DOHH2 (cell line): ENCODE measurements around the gene ZNF48.

Source experiments
- H3F3A ChIP-seq: fragments of 200-600 bp; sonication (generic), shearing (Covaris generic); 2 replicates; pipeline ENCODE4 v1.6.0; 2016; ENCODE audit warnings: antibody characterized with exemption, mild to moderate bottlenecking; ENCODE audit not compliant: control insufficient read depth, insufficient read depth
- H3K27ac ChIP-seq: fragments of 200-600 bp; sonication (generic); 2 replicates; pipeline ENCODE4 v1.5.1; 2014; ENCODE audit warnings: low read depth, mild to moderate bottlenecking, low read length, moderate library complexity
- H3K27me3 ChIP-seq: fragments of 200-600 bp; sonication (generic); 2 replicates; pipeline ENCODE4 v1.6.1; 2014; ENCODE audit warnings: mild to moderate bottlenecking, low read length, mixed read lengths; ENCODE audit not compliant: control insufficient read depth
- H3K36me3 ChIP-seq: fragments of 200-600 bp; sonication (generic); 2 replicates; pipeline ENCODE4 v1.6.1; 2014; ENCODE audit warnings: mild to moderate bottlenecking, low read length, moderate library complexity, mixed read lengths; ENCODE audit not compliant: control insufficient read depth
- H3K4me1 ChIP-seq: fragments of 200-600 bp; sonication (generic); 2 replicates; pipeline ENCODE4 v1.6.1; 2014; ENCODE audit warnings: mild to moderate bottlenecking, low read length, mixed read lengths; ENCODE audit not compliant: control insufficient read depth
- H3K4me2 ChIP-seq: fragments of 200-600 bp; sonication (generic); 2 replicates; pipeline ENCODE4 v1.6.0; 2014; ENCODE audit warnings: mild to moderate bottlenecking, low read length, moderate library complexity
- H3K4me3 ChIP-seq: fragments of 200-600 bp; sonication (generic); 2 replicates; pipeline ENCODE4 v1.5.1; 2014; ENCODE audit warnings: mild to moderate bottlenecking, low read length, mixed read lengths
- H3K79me2 ChIP-seq: fragments of 200-600 bp; sonication (generic); 2 replicates; pipeline ENCODE4 v1.6.1; 2014; ENCODE audit warnings: mild to moderate bottlenecking, low read length, mixed read lengths; ENCODE audit not compliant: control insufficient read depth
- H3K9me2 ChIP-seq: fragments of 200-600 bp; sonication (generic); replicated peaks from 2 replicates; pipeline ENCODE4 v1.6.1; 2014; ENCODE audit warnings: mild to moderate bottlenecking, low read length, mixed read lengths; ENCODE audit not compliant: control insufficient read depth
- H3K9me3 ChIP-seq: fragments of 200-600 bp; sonication (generic); 2 replicates; pipeline ENCODE4 v1.6.1; 2014; ENCODE audit warnings: antibody characterized with exemption, low read length, mixed read lengths; ENCODE audit not compliant: control insufficient read depth, insufficient read depth
- H4K20me1 ChIP-seq: fragments of 200-600 bp; sonication (generic); 2 replicates; pipeline ENCODE4 v1.6.0; 2014; ENCODE audit warnings: low read depth, mild to moderate bottlenecking, antibody characterized with exemption, low read length, moderate library complexity; ENCODE audit not compliant: control insufficient read depth, insufficient read depth
- EZH2phosphoT487 ChIP-seq: fragments of 200-600 bp; sonication (generic); IDR thresholded peaks from 2 replicates; pipeline ENCODE4 v1.6.1; 2017; ENCODE audit warnings: borderline replicate concordance, mild to moderate bottlenecking, antibody characterized with exemption, low read length, moderate library complexity, mixed read lengths
- TF ChIP-seq, protein P1 (sequence below): fragments of 200-600 bp; sonication (generic); IDR thresholded peaks from one replicate; pipeline ENCODE4 v1.5.1; 2014; ENCODE audit warnings: antibody characterized with exemption, mild to moderate bottlenecking, low read depth, low read length; ENCODE audit not compliant: poor library complexity, severe bottlenecking

ZNF48 gene

GRCh38 chr16:30417529-30418349 is 22.5 kb downstream of the ZNF48 start:
- Histone ChIP-seq H3K4me2 (peak overlapping the region; percentile 66), H3K79me2 (peaks cover 24% of the 10 kb centered on the region), H3K27ac (peak overlapping the region; percentile 29), H3K27me3 (no peaks in the 10 kb centered on the region), H4K20me1 (no peaks in the 10 kb centered on the region), H3K36me3 (peaks cover 54% of the 10 kb centered on the region), H3F3A (peaks cover 36% of the 10 kb centered on the region), H3K9me3 (no peaks in the 10 kb centered on the region), H3K4me3 (peak overlapping the region; percentile 73), H3K9me2 (no peaks in the 10 kb centered on the region), H3K4me1 (peaks cover 17% of the 10 kb centered on the region)
- TF ChIP-seq EZH2phosphoT487 = no peak
- TF ChIP-seq, protein P1, sequence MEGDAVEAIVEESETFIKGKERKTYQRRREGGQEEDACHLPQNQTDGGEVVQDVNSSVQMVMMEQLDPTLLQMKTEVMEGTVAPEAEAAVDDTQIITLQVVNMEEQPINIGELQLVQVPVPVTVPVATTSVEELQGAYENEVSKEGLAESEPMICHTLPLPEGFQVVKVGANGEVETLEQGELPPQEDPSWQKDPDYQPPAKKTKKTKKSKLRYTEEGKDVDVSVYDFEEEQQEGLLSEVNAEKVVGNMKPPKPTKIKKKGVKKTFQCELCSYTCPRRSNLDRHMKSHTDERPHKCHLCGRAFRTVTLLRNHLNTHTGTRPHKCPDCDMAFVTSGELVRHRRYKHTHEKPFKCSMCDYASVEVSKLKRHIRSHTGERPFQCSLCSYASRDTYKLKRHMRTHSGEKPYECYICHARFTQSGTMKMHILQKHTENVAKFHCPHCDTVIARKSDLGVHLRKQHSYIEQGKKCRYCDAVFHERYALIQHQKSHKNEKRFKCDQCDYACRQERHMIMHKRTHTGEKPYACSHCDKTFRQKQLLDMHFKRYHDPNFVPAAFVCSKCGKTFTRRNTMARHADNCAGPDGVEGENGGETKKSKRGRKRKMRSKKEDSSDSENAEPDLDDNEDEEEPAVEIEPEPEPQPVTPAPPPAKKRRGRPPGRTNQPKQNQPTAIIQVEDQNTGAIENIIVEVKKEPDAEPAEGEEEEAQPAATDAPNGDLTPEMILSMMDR = no peak

DNA sequence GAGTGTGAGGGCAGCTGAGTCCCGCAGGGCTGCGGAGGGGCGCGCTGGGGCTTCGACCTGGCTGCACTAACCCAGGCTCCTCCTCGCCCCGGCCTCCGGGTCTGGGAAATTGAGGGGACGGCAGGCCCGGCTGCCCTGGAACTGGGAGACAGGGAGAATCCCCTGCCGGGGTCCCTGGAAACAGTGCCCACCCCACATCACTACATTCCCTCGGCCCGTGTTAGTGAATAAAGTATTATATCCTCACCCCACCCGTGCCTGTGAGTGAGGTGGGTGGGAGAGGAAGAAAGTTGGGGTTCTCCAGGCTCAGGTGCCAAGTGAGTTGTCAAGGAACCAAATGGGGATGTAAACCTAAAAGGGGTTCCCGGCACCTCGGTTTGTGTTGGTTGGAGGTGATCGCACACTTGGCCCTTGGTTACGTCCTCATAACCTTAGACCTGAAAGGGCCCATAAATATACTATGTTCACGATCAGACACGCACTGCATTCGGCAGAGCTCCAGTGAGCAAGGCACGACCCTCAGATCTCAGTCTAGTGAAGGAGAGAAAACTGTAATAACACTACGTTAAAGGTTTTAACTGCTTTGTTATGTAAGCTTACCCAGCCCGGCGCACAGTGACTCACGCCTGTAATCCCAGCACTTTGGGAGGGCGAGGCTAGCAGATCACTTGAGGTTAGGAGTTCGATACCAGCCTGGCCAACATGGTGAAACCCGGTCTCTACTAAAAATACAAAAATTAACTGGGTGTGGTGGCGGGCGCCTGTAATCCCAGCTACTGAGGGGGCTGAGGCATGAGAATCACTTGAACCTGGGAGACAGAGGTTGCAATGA is 23.3 kb downstream of the ZNF48 start:
- Histone ChIP-seq H3K79me2 (peaks cover 28% of the 10 kb centered on the region), H3K27ac (peak overlapping the region; percentile 29), H3K9me3 (no peaks in the 10 kb centered on the region), H3K36me3 (peaks cover 51% of the 10 kb centered on the region), H3K4me2 (peak overlapping the region; percentile 66), H3F3A (peaks cover 31% of the 10 kb centered on the region), H3K4me1 (peaks cover 17% of the 10 kb centered on the region), H3K9me2 (no peaks in the 10 kb centered on the region), H3K4me3 (peak overlapping the region; percentile 73), H4K20me1 (no peaks in the 10 kb centered on the region), H3K27me3 (no peaks in the 10 kb centered on the region)
- TF ChIP-seq EZH2phosphoT487 = no peak
- TF ChIP-seq, protein P1 = no peak

DNA sequence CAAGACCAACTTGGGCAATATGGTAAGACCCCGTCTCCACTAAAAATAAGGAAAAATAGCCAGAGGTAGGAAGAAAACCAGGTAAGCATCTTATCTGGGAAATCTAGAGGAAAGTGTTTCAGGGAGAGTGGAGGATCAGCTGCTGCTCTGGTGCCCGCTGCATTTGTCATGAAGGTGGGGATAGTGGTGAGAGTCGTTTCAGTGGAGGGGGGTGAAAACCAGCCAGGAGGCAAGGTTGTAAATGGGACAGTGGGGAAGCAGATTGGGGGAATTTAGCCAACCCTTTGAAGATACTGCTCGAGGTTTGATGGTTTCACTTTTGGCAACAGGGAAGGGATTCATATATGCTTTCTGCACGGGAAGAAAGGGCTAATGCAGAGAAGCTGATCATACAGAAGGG is 25.8 kb downstream of the ZNF48 start:
- peaks cover 65% of the 10 kb centered on the region for H3K36me3 ChIP-seq

More for the DNA sequence above, 25.8 kb downstream of the ZNF48 start:
- H3K4me2 ChIP-seq = no peak overlapping the region
- peaks cover 17% of the 10 kb centered on the region for H3K4me1 ChIP-seq
- TF ChIP-seq, protein P1 = no peak
- no peak for TF ChIP-seq EZH2phosphoT487
- H3K9me2 ChIP-seq = no peaks in the 10 kb centered on the region
- no peak overlapping the region for H3K27ac ChIP-seq
- H3K4me3 ChIP-seq = no peak overlapping the region
- H3K27me3 ChIP-seq = no peaks in the 10 kb centered on the region
- peaks cover 28% of the 10 kb centered on the region for H3F3A ChIP-seq
- H3K79me2 ChIP-seq = peaks cover 48% of the 10 kb centered on the region
- H3K9me3 ChIP-seq = no peaks in the 10 kb centered on the region
- H4K20me1 ChIP-seq = peaks cover 8% of the 10 kb centered on the region; the same call in 1 of the 2 replicates
